ENCODE data around the gene CCDC50.

The CCDC50 gene

GRCh38 chr3:191420771-191421170, 91.6 kb downstream of the CCDC50 start:
- no peak for TF ChIP-seq ELF4 (IDR thresholded peaks at IDR 0.05)
- no peak for TF ChIP-seq ARNT (IDR thresholded peaks at IDR 0.05)
- no peak for TF ChIP-seq CTBP1 (IDR thresholded peaks at IDR 0.05; ENCODE audit: borderline replicate concordance)
- no peak for TF ChIP-seq HDGF (IDR thresholded peaks at IDR 0.05; ENCODE audit: borderline replicate concordance)
- no peak for TF ChIP-seq L3MBTL2 (conservative IDR thresholded peaks at IDR 0.05)
- no peak for TF ChIP-seq FOXA1 (IDR thresholded peaks at IDR 0.05)
- no peak for TF ChIP-seq NFRKB (IDR thresholded peaks at IDR 0.05)
- TF ChIP-seq BHLHE40 (IDR thresholded peaks at IDR 0.05; ENCODE audit: borderline replicate concordance), result no peak
- no peak for TF ChIP-seq ZNF384 (IDR thresholded peaks at IDR 0.05)
- no peak for TF ChIP-seq LEF1 (IDR thresholded peaks at IDR 0.05; ENCODE audit: borderline replicate concordance)
- TF ChIP-seq TARDBP (IDR thresholded peaks at IDR 0.05), result no peak
- TF ChIP-seq, protein P1, sequence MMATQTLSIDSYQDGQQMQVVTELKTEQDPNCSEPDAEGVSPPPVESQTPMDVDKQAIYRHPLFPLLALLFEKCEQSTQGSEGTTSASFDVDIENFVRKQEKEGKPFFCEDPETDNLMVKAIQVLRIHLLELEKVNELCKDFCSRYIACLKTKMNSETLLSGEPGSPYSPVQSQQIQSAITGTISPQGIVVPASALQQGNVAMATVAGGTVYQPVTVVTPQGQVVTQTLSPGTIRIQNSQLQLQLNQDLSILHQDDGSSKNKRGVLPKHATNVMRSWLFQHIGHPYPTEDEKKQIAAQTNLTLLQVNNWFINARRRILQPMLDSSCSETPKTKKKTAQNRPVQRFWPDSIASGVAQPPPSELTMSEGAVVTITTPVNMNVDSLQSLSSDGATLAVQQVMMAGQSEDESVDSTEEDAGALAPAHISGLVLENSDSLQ (IDR thresholded peaks at IDR 0.05), result no peak
- CTCF ChIA-PET, result no interaction called here
- DNase-seq (ENCODE audit: extremely low spot score), result no peak
- POLR2A ChIA-PET, result no interaction called here

GRCh38 chr3:191424881-191425280, 95.7 kb downstream of the CCDC50 start:
- TF ChIP-seq LEF1 (IDR thresholded peaks at IDR 0.05; ENCODE audit: borderline replicate concordance), result no peak
- no peak for TF ChIP-seq NFRKB (IDR thresholded peaks at IDR 0.05)
- no peak for TF ChIP-seq CTBP1 (IDR thresholded peaks at IDR 0.05; ENCODE audit: borderline replicate concordance)
- TF ChIP-seq FOXM1 (IDR thresholded peaks at IDR 0.05; ENCODE audit: borderline replicate concordance), result no peak
- no peak for TF ChIP-seq BHLHE40 (IDR thresholded peaks at IDR 0.05; ENCODE audit: borderline replicate concordance)
- TF ChIP-seq SP1 (IDR thresholded peaks at IDR 0.05), result no peak
- TF ChIP-seq TARDBP (IDR thresholded peaks at IDR 0.05), result no peak
- POLR2A ChIA-PET, result no interaction called here
- CTCF ChIA-PET, result no interaction called here
- DNase-seq (ENCODE audit: extremely low spot score), result no peak

DNA sequence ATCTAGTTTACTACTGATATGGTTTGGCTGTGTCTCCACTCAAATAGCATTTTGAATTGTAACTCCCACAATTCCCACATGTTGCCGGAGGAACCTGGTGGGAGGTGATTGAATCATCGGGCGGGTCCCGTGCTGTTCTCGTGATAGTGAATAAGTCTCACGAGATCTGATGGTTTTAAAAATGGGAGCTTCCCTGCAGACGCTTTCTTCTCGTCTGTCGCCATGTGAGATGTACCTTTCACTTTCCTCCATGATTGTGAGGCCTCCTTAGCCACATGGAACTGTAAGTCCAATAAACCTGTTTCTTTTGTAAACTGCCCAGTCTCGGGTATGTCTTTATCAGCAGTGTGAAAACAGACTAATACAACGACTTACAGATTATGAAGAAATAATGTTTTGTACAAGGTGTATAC, 96.1 kb downstream of the CCDC50 start:
- no peak for DNase-seq (ENCODE audit: extremely low spot score)
- POLR2A ChIA-PET, result no interaction called here
- no peak for TF ChIP-seq HDGF (IDR thresholded peaks at IDR 0.05; ENCODE audit: borderline replicate concordance)
- TF ChIP-seq SP1 (IDR thresholded peaks at IDR 0.05), result no peak
- no peak for TF ChIP-seq FOXA1 (IDR thresholded peaks at IDR 0.05)
- TF ChIP-seq ZNF384 (IDR thresholded peaks at IDR 0.05), result no peak
- no peak for TF ChIP-seq FOXM1 (IDR thresholded peaks at IDR 0.05; ENCODE audit: borderline replicate concordance)
- TF ChIP-seq ARNT (IDR thresholded peaks at IDR 0.05), result no peak
- no peak for TF ChIP-seq TARDBP (IDR thresholded peaks at IDR 0.05)
- TF ChIP-seq CTBP1 (IDR thresholded peaks at IDR 0.05; ENCODE audit: borderline replicate concordance), result no peak
- no peak for TF ChIP-seq LEF1 (IDR thresholded peaks at IDR 0.05; ENCODE audit: borderline replicate concordance)
- no peak for TF ChIP-seq ELF4 (IDR thresholded peaks at IDR 0.05)
- TF ChIP-seq, protein P1 (IDR thresholded peaks at IDR 0.05), result no peak
- no peak for TF ChIP-seq SUZ12 (IDR thresholded peaks at IDR 0.05)
- TF ChIP-seq BHLHE40 (IDR thresholded peaks at IDR 0.05; ENCODE audit: borderline replicate concordance), result no peak
- no peak for TF ChIP-seq NFRKB (IDR thresholded peaks at IDR 0.05)
- no peak for TF ChIP-seq L3MBTL2 (conservative IDR thresholded peaks at IDR 0.05)
- TF ChIP-seq FOXK2 (IDR thresholded peaks at IDR 0.05), result no peak
- CTCF ChIA-PET, result no interaction called here

- POLR2A ChIA-PET, result no interaction called here
- CTCF ChIA-PET, result no interaction called here
Observed at GRCh38 chr3:191426311-191426710, 97.1 kb downstream of the CCDC50 start.

GRCh38 chr3:191428177-191428576, 99.0 kb downstream of the CCDC50 start:
- ChIA-PET CTCF (no interaction called here), POLR2A (no interaction called here)
- DNase-seq (ENCODE audit: extremely low spot score), result no peak
- TF ChIP-seq ELF4 (IDR thresholded peaks at IDR 0.05) (no peak), ZNF384 (IDR thresholded peaks at IDR 0.05) (no peak)

More at GRCh38 chr3:191426311-191426710, 97.1 kb downstream of the CCDC50 start:
- no peak for DNase-seq (ENCODE audit: extremely low spot score)
- no peak for TF ChIP-seq HDGF (IDR thresholded peaks at IDR 0.05; ENCODE audit: borderline replicate concordance)
- no peak for TF ChIP-seq FOXK2 (IDR thresholded peaks at IDR 0.05)
- TF ChIP-seq CTBP1 (IDR thresholded peaks at IDR 0.05; ENCODE audit: borderline replicate concordance), result no peak
- no peak for TF ChIP-seq L3MBTL2 (conservative IDR thresholded peaks at IDR 0.05)
- no peak for TF ChIP-seq BHLHE40 (IDR thresholded peaks at IDR 0.05; ENCODE audit: borderline replicate concordance)
- TF ChIP-seq SUZ12 (IDR thresholded peaks at IDR 0.05), result no peak
- no peak for TF ChIP-seq NFRKB (IDR thresholded peaks at IDR 0.05)
- TF ChIP-seq ELF4 (IDR thresholded peaks at IDR 0.05), result no peak

DNA sequence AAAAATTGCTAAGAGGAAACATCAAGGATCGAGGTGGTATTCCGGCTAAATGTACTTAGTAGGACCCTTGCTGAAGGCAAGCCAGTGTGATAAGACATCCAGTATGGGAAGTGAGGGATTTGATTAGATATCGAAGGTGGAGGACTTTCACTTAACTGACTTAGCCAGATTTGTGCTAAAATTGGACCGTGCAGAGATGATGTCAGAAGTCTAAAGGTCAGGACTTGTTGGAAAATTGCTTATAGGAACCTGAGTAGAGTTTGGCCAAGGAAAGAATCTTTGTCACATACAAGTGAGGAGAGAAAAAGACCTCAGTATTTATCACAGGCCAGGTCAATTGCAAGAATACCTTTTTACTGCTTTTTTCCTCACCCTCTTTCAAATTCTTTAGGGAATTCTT, 100.9 kb downstream of the CCDC50 start:
- CTCF ChIA-PET, result interaction anchor here (0.5 kb wide), 1 partner anchor 1014 kb away, joined by 3 read pairs; no protein-coding TSS in a partner anchor
- no peak for TF ChIP-seq SP1 (IDR thresholded peaks at IDR 0.05)
- no peak for TF ChIP-seq L3MBTL2 (conservative IDR thresholded peaks at IDR 0.05)
- DNase-seq (ENCODE audit: extremely low spot score), result no peak
- POLR2A ChIA-PET, result no interaction called here

GRCh38 chr3:191431160-191431822, 102.1 kb downstream of the CCDC50 start:
- ChIA-PET CTCF (no interaction called here), POLR2A (interaction anchor here (0.6 kb wide), 1 partner anchor 381 kb away, joined by 3 read pairs; no protein-coding TSS in a partner anchor)
- no peak for DNase-seq (ENCODE audit: extremely low spot score)
- TF ChIP-seq HDGF (IDR thresholded peaks at IDR 0.05; ENCODE audit: borderline replicate concordance) (no peak), TARDBP (IDR thresholded peaks at IDR 0.05) (no peak), BHLHE40 (IDR thresholded peaks at IDR 0.05; ENCODE audit: borderline replicate concordance) (no peak), ARNT (IDR thresholded peaks at IDR 0.05) (no peak)

Data from HEK293T (cell line).